GM18867 (cell line): ENCODE data around the gene ARHGEF33.

Experiments used
- ATAC-seq: cut with Tn5 transposase; IDR thresholded peaks from one replicate; pipeline ENCODE4 v1.9.1; 2021; ENCODE audit warnings: mild to moderate bottlenecking, moderate library complexity; ENCODE audit not compliant: unreplicated experiment

ARHGEF33 gene

GRCh38 chr2:39007875-39008504, 118.3 kb downstream of the ARHGEF33 start:
- no peak for ATAC-seq

DNA sequence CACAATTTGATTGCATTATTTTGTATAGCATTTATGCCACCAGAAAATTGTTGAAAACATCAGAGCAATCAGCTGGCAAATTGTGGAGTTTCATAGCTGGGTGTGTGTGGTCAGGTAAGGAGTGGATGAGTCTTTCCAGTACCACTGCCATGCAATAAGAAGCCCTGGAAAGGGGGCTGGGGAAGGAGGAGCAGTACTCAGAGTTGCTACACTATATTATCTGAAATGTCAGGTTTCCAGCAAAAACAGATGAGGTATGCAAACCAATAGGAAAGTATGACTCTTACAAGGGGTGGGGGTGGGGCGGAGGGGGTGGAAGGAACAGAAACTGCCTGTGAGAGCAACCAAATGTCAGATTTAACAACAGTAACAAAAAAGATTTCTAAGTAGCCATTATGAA, 119.0 kb downstream of the ARHGEF33 start:
- no peak for ATAC-seq

- ATAC-seq = no peak
These were observed 124.2 kb downstream of the ARHGEF33 start for GRCh38 chr2:39013871-39014270.

- no peak for ATAC-seq
These were observed 125.7 kb downstream of the ARHGEF33 start for GRCh38 chr2:39015424-39015823.

- no peak for ATAC-seq
These were observed 127.7 kb downstream of the ARHGEF33 start for GRCh38 chr2:39017334-39017733.

DNA sequence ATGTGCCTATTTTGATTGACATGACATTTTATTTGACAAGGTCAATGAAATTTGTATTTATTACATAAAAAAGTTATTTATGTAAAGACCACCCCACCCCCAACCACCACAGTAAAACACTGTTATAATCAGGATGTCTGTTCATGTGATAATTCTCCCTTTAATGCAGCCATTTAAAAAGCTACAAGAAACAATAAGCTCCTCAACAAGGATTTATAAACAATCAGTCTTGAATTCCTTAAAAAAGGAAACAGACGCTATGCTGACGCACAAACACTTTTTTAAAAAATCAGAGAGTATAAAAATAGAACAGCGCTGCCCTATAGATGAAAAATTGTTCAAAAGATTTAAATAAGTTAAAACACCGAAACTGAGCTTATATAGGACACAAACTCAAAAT, 129.0 kb downstream of the ARHGEF33 start:
- ATAC-seq = no peak

GRCh38 chr2:39020383-39020782, 130.7 kb downstream of the ARHGEF33 start:
- no peak for ATAC-seq

- ATAC-seq = no peak
These were observed 133.1 kb downstream of the ARHGEF33 start for GRCh38 chr2:39022642-39023235.

GRCh38 chr2:39023649-39024048, 134.0 kb downstream of the ARHGEF33 start:
- ATAC-seq = no peak

DNA sequence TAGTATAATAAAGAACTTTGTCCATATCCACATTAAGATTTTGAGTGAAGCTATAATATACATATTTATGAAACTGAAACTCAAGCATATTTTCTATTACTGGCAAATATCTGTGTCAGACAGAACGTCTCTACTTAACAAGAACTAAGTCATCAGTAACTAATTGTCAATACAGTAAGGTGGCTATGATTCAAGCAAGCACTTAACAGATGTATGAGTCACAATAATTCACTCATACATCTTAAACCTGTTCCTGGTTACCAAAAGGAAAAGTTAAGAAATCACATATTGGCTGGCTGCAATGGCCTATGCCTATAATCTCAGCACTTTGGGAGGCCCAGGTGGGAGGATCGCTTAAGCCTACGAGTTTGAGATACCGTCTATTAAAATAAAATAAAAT, 135.2 kb downstream of the ARHGEF33 start:
- ATAC-seq = no peak
